MM.1S (cell line): Measurements from ENCODE around the gene CCND2.

Source experiments
- DNase-seq: peaks from one replicate; pipeline ENCODE4 v3.0.0-alpha.2; 2015
- H2AFZ ChIP-seq: fragments of 300-600 bp; sonication (generic); 2 replicates; pipeline ENCODE4 v1.6.0; 2016; ENCODE audit warnings: antibody characterized with exemption, low read length
- H3F3A ChIP-seq: fragments of 300-600 bp; sonication (generic); 2 replicates; pipeline ENCODE4 v1.6.1; 2016; ENCODE audit warnings: mild to moderate bottlenecking, antibody characterized with exemption, low read length, moderate library complexity, mixed read lengths; ENCODE audit not compliant: insufficient read depth
- H3K27ac ChIP-seq: fragments of 300-600 bp; sonication (generic); 2 replicates; pipeline ENCODE4 v1.5.1; 2016; ENCODE audit warnings: mild to moderate bottlenecking, low read length
- H3K27me3 ChIP-seq: fragments of 300-600 bp; sonication (generic); replicated peaks from 2 replicates; pipeline ENCODE4 v1.6.0; 2016; ENCODE audit warnings: low read length; ENCODE audit not compliant: insufficient read depth
- H3K36me3 ChIP-seq: fragments of 300-600 bp; sonication (generic); replicated peaks from 2 replicates; pipeline ENCODE4 v1.6.1; 2016; ENCODE audit warnings: mild to moderate bottlenecking, low read length, mixed read lengths; ENCODE audit not compliant: insufficient read depth
- H3K4me1 ChIP-seq: fragments of 300-600 bp; sonication (generic); 2 replicates; pipeline ENCODE4 v1.6.1; 2016; ENCODE audit warnings: low read length, mixed read lengths
- H3K4me2 ChIP-seq: fragments of 300-600 bp; sonication (generic); 2 replicates; pipeline ENCODE4 v1.6.0; 2016; ENCODE audit warnings: low read depth, low read length
- H3K4me3 ChIP-seq: fragments of 300-600 bp; sonication (generic); 2 replicates; pipeline ENCODE4 v1.5.1; 2016; ENCODE audit warnings: low read length, mixed read lengths
- H3K79me2 ChIP-seq: fragments of 300-600 bp; sonication (generic); 2 replicates; pipeline ENCODE4 v1.6.1; 2016; ENCODE audit warnings: mixed run types, low read length, mixed read lengths
- H3K9ac ChIP-seq: fragments of 300-600 bp; sonication (generic); 2 replicates; pipeline ENCODE4 v1.6.1; 2016; ENCODE audit warnings: low read length, mixed read lengths
- H3K9me2 ChIP-seq: fragments of 300-600 bp; sonication (generic); replicated peaks from 2 replicates; pipeline ENCODE4 v1.6.1; 2016; ENCODE audit warnings: mild to moderate bottlenecking, low read length, mixed read lengths; ENCODE audit not compliant: insufficient read depth
- H3K9me3 ChIP-seq: fragments of 300-600 bp; sonication (generic); replicated peaks from 2 replicates; pipeline ENCODE4 v1.6.1; 2016; ENCODE audit warnings: mild to moderate bottlenecking, low read length, mixed read lengths; ENCODE audit not compliant: insufficient read depth
- H4K20me1 ChIP-seq: fragments of 300-600 bp; sonication (generic); 2 replicates; pipeline ENCODE4 v1.6.1; 2016; ENCODE audit warnings: mild to moderate bottlenecking, low read length, moderate library complexity, mixed read lengths; ENCODE audit not compliant: insufficient read depth
- EZH2 ChIP-seq: fragments of 300-600 bp; sonication (generic); optimal IDR thresholded peaks from 2 replicates; pipeline ENCODE3; 2017; ENCODE audit warnings: low read depth, mild to moderate bottlenecking, antibody characterized with exemption, low read length, mixed read lengths
- EZH2phosphoT487 ChIP-seq: fragments of 300-600 bp; sonication (generic); IDR thresholded peaks from 2 replicates; pipeline ENCODE4 v1.6.1; 2018; ENCODE audit warnings: antibody characterized with exemption, low read length
- TF ChIP-seq, protein P1 (sequence below): fragments of 300-600 bp; sonication (generic); IDR thresholded peaks from 2 replicates; pipeline ENCODE4 v1.5.1; 2016; ENCODE audit warnings: antibody characterized with exemption, low read length, mixed read lengths

CCND2 gene

DNA sequence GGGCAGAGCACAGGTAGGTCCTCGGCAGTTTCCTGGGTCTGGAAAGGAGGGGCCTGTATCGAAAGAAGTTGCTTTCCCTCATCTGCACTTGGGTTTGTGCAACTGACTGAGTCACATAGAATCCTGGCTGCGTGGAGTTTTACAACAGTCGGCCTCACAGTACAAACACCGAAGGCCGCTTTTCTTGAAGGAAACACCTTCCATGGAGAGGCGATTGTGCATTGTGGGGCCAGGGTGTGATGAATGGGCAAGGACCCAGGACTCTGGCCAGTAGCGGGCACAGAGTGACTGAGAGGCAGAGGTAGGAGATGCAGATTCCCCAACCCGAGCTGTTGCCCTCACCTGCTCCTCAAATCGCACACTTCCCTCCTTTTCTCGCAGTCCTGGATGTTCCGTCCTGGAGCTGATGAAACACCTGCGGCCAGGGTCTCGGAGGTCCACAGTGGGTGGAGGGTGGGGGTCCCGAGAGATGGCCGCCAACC is 7.7 kb downstream of the CCND2 start:
- peaks cover 56% of the 10 kb centered on the region for H3K36me3 ChIP-seq
- no peak overlapping the region for H3K27ac ChIP-seq
- H3K9ac ChIP-seq = no peak overlapping the region
- TF ChIP-seq, protein P1, sequence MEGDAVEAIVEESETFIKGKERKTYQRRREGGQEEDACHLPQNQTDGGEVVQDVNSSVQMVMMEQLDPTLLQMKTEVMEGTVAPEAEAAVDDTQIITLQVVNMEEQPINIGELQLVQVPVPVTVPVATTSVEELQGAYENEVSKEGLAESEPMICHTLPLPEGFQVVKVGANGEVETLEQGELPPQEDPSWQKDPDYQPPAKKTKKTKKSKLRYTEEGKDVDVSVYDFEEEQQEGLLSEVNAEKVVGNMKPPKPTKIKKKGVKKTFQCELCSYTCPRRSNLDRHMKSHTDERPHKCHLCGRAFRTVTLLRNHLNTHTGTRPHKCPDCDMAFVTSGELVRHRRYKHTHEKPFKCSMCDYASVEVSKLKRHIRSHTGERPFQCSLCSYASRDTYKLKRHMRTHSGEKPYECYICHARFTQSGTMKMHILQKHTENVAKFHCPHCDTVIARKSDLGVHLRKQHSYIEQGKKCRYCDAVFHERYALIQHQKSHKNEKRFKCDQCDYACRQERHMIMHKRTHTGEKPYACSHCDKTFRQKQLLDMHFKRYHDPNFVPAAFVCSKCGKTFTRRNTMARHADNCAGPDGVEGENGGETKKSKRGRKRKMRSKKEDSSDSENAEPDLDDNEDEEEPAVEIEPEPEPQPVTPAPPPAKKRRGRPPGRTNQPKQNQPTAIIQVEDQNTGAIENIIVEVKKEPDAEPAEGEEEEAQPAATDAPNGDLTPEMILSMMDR = no peak
- TF ChIP-seq EZH2phosphoT487 (no peak), EZH2 (no peak)
- peaks cover 99% of the 10 kb centered on the region for H3K79me2 ChIP-seq
- peaks cover 35% of the 10 kb centered on the region for H3K4me1 ChIP-seq
- no peaks in the 10 kb centered on the region for H3K27me3 ChIP-seq
- H4K20me1 ChIP-seq = peaks cover 91% of the 10 kb centered on the region
- peaks cover 91% of the 10 kb centered on the region for H3F3A ChIP-seq
- no peak for DNase-seq
- H3K9me2 ChIP-seq = no peaks in the 10 kb centered on the region
- H3K4me3 ChIP-seq = no peak overlapping the region
- no peak overlapping the region for H2AFZ ChIP-seq
- no peak overlapping the region for H3K4me2 ChIP-seq
- no peaks in the 10 kb centered on the region for H3K9me3 ChIP-seq

DNA sequence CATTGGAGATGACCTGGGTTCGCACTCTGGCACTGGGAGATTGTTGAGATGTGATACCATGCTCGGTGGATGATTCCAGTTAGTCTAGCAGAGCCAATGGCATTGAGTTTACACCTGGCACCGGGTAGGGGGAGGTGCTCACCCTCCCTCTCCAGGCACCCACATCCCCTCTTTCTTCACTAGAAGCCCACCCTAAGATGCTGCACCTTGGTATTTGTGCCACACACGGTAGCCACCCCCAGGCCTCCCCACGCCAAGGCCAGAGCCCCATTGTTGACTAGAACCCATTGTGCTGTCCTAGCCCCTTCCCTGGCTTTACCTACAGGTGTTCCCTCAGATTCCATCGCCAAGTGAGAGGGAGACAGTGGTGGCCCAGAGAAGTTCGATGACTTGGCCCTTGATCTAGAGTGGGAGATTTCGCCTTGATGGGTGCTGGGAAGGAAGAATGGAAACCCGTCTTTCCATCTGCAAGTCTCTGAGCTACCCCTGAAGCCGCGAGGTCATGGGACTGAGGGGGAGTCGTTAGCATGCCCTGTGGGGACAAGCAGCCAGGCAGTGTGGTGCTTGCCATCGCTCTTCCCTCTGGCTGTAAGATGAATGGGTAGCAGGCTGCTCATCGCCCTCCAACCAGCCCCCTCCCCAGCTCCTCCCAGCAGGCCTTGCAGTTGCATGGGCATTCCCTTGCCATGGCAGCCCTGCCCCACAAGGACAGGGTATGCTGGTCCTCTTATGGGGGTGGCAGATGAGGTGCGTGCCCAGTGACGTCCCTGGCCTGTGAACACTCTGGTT is 8.7 kb downstream of the CCND2 start:
- Histone ChIP-seq H3K9me3 (no peaks in the 10 kb centered on the region), H3F3A (peaks cover 93% of the 10 kb centered on the region), H3K79me2 (peaks cover 99% of the 10 kb centered on the region), H4K20me1 (peaks cover 93% of the 10 kb centered on the region), H3K4me1 (peaks cover 28% of the 10 kb centered on the region), H2AFZ (no peak overlapping the region), H3K4me2 (no peak overlapping the region), H3K9ac (no peak overlapping the region), H3K27me3 (no peaks in the 10 kb centered on the region), H3K36me3 (peaks cover 50% of the 10 kb centered on the region), H3K4me3 (no peak overlapping the region), H3K9me2 (no peaks in the 10 kb centered on the region), H3K27ac (no peak overlapping the region)
- TF ChIP-seq EZH2 (no peak), EZH2phosphoT487 (no peak)
- TF ChIP-seq, protein P1 = no peak
- no peak for DNase-seq

DNA sequence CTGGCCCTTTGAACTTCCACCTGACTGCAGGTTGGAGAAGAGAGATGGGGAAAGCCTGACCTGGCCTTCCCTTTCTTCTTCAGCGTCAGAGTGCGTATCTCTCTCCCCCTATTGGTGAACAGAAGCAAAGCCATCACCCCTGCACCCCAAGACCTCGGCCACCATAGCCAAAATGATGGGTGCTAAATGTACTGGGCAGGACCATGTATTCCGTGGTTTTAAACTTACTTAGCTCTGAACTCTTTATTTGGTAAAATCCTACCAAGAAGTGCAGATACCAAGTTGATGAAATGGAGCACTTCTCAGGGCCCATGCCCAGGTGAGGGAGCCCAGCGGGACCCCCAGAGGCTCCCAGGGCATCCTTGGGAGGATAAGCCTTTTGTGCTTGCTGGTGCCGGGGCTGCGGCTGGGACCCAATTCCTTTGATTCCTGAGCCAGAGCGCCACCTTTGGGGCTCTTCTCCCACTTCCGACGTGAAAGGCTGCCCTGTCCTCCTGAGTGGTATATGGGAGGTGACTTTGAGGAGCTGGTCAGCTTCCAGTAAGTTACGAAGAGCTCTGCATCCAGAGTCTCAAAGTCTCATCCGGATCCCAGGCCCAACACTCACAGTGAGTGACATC is 9.4 kb downstream of the CCND2 start:
- Histone ChIP-seq H3K9ac (no peak overlapping the region), H3K4me3 (no peak overlapping the region), H3K36me3 (peaks cover 49% of the 10 kb centered on the region), H3K9me3 (no peaks in the 10 kb centered on the region), H3K27ac (no peak overlapping the region), H4K20me1 (peaks cover 93% of the 10 kb centered on the region), H3K9me2 (no peaks in the 10 kb centered on the region), H2AFZ (no peak overlapping the region), H3K27me3 (no peaks in the 10 kb centered on the region), H3K4me1 (peaks cover 21% of the 10 kb centered on the region), H3K79me2 (peaks cover 99% of the 10 kb centered on the region), H3F3A (peaks cover 93% of the 10 kb centered on the region), H3K4me2 (no peak overlapping the region)
- TF ChIP-seq, protein P1 = peak; percentile 32
- TF ChIP-seq EZH2phosphoT487 = no peak
- no peak for TF ChIP-seq EZH2
- DNase-seq = no peak
